GM19468 (cell line): ENCODE results near the gene UPK3A.

Experiments
- ATAC-seq: cut with Tn5 transposase; IDR thresholded peaks from one replicate; pipeline ENCODE4 v1.9.1; 2021; ENCODE audit warnings: mild to moderate bottlenecking, moderate library complexity, moderate number of reproducible peaks; ENCODE audit not compliant: unreplicated experiment; ENCODE audit errors: extremely low read depth

The UPK3A gene

GRCh38 chr22:45284705-45285262, at the start of gene UPK3A:
Gene UPK3A, plus strand, starts transcription at chr22:45284949. Its CDS starts 65 bp downstream, at chr22:45285014.
- no peak for ATAC-seq

GRCh38 chr22:45235101-45235777, 49.5 kb upstream of the UPK3A start:
- ATAC-seq = no peak

GRCh38 chr22:45235851-45236342, 48.9 kb upstream of the UPK3A start:
- no peak for ATAC-seq

DNA sequence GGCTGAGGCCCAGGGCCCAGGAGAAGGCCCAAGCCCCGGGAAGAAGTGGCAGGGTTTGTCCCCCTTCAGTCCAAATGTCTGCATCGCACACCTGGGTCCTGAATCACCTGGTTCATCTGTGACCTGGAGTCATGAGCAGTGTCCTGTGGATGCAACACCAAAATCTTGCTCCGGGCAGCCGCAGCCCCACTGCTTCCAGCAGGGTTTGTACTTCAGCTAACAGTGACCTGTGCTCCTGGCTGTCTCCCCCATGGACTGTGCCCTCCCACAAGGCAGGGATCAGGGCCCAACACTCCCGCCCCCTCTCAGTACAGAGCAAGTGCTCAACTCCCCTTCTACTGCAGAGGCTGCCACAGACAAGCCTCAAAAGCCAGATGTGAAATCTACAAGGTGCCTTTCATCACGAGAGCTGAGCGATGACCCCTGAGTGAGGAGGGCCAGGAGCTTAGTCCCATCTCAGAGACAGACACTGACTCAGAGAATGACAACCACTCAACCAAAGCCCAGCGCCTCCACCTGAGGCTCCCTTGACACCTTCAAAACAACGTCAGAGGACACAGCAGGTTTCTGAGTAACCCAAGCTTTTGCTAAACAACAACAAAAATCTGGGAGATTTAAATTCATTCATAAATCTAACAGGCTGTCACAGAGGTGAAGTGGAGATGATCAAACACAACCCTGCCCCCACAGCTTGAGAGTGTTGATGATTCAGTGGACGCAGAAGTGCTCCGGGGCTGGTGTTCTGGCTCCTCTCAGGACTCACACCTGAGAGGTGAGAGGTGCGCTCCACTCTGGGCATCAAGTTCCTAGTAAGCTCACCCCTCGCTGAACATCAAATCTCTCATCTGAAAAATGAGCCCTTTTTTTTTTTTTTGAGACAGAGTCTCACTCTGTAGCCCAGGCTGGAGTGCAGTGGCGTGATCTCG, 47.4 kb upstream of the UPK3A start:
- no peak for ATAC-seq

GRCh38 chr22:45238076-45238956, 46.4 kb upstream of the UPK3A start:
- ATAC-seq = no peak

DNA sequence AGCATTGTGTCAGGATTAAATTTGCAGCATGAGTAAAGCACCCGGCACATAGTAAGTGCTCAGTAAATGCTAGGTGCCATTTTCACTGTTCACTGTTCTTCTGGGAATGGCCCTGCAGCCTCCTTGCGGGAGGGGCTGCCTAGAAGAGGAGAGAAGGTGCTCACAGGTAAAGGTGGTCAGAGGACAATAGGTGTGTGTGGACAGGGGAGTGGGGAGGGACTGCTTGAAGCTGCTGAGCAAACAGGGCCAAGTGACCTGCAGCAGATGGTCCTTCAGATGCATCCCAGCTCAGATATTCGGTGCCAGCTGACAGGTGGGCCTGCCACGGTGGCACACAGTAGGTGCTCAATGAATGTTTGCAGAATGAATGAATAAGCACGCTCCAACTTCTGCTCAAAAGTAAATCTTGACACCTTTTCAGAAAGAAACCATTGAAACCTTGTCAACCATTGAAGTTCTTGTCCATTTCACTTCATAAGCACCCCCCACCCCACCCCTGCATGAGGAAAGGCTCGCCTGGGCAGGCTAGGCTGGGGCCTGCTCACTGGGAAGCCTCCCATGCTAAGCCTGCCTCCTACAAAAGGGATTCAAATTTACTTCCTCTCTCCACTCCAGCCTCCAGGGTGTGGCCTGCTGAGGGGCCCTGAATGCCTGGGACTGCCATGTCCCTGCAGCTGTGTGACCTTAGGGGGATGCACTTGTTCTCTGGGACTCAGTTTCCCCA, 45.6 kb upstream of the UPK3A start:
- ATAC-seq = no peak

DNA sequence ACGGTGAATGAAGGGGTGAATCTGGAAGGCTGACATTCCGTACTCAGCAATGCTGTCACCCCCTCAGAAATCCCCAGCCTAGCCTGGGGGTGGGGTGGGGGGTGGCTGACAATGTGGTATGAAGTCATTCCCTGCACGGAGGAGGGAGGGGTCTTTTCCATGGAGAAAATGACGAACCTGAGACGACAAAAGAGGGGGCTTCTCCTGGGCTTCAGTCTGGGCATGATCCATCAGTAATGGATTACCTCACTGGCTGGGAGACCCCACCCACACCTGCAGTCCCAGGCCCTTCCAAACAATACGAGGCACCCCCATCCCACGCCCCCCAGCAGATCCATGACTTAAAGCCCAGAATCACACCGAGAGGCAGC, 45.1 kb upstream of the UPK3A start:
- ATAC-seq = no peak

DNA sequence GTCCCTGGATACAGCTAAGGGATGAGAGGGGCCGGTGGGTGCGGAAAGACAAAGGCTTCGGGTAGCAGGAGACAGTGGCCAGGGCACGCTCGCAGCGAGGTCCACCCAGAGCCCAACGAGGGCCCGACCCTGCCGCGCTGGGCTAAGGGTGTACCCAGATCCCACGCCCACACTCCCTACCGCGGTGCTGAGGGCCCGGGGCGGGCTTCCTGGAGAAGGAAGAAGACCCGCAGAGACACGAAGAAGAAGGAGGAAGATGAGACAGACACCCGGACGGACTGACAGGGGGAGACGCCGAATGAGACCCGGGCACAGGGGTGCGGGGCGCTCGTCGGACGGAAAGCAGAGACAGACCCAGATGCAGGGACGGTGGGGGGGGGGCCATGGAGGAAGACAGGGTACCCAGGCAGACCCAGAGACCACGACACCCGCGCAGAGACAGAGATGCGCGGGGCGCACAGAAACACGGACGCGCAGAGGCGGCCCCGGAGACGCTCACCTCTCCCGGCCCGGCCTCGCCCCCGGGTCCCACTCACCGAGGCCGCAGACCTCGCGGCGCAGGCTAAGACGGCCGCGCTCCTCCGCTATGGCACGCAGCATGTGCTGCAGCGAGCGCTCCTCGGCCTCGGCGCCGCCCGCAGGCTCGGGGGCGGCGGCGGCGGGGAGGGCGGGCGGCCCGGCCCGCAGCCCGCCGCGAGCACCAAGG, 44.5 kb upstream of the UPK3A start:
- no peak for ATAC-seq

DNA sequence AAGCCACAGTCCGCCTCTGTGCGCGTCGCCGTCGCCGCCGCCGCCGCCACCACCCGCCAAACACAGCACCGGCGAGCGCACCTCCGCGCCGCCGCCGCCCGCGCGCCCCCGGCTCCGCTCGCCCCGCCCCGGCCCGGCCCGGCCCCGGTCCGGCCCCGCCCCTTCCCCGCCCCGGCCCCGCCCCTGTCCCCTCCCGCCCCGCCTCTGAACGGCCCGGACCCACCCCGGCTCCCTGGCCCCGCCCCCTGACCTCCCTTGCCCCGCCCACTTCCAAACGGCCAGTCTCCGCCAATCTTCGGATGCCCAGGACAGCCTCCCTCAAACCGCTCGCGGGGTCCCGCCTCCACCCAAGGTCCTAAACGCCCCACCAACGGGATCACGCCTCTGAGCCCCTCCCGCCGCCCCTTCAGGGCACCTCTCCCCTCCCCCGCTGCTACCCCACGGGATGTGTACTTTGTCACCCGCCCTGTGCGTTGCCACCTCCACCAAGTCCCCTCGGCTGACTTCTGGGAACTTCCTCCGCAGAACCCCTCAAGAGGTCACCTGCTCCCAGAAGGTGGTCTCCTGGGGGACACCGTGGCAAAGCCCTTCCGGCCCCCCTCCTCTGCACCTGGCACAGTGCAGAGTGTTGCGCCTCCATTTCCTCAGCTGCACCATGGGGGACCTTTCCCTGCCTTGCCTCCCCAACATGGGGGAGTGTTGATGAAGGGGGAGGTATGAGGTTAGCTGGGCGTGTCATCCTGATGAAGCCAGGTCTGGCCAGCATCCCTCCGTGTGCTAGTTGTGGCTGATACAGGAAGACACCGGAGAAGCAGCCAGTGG, 43.7 kb upstream of the UPK3A start, which contains the start of gene KIAA0930:
KIAA0930 (minus strand) TSS at position 85 of the 822 bp plus-strand sequence. CDS start 191 bp downstream, outside the sequence.
- no peak for ATAC-seq

DNA sequence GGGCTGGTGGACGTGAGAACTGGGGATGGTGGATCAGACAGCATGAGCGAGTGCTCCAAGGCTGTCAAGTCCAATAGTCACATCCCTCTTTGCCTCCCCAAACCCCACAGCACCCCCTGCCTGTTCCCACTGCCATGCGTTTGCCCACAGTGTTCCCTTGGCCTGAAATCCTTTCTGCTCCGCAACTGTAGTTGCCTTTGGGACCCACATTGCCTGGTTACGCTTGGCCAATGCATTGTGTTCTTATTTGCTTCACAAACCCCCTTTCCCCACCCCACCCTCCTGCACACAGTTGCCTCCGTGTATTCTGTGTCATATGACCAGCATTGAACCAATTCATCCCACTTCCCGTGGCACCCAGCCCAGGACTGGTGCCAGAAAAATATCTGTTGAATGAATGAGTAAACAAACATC, 42.0 kb upstream of the UPK3A start:
- ATAC-seq = no peak

DNA sequence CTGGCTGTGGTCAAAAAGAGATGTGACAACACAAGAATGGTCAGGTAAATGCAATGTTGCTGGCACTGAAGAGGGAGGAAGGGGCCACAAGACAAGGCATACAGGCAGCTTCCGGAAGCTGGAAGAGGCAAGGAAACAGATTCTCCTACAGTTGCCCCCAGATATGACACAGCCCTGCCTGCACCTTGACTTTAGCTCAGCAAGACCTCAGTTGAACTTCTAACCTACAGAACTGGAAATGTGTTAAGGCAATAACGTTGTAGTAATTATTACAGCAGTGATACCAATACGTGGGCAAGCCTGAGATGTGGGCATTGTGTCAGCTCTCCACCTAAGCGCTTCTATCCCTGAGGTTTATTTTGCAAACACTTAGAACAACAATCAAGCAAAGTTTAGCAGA, 39.8 kb upstream of the UPK3A start:
- no peak for ATAC-seq

DNA sequence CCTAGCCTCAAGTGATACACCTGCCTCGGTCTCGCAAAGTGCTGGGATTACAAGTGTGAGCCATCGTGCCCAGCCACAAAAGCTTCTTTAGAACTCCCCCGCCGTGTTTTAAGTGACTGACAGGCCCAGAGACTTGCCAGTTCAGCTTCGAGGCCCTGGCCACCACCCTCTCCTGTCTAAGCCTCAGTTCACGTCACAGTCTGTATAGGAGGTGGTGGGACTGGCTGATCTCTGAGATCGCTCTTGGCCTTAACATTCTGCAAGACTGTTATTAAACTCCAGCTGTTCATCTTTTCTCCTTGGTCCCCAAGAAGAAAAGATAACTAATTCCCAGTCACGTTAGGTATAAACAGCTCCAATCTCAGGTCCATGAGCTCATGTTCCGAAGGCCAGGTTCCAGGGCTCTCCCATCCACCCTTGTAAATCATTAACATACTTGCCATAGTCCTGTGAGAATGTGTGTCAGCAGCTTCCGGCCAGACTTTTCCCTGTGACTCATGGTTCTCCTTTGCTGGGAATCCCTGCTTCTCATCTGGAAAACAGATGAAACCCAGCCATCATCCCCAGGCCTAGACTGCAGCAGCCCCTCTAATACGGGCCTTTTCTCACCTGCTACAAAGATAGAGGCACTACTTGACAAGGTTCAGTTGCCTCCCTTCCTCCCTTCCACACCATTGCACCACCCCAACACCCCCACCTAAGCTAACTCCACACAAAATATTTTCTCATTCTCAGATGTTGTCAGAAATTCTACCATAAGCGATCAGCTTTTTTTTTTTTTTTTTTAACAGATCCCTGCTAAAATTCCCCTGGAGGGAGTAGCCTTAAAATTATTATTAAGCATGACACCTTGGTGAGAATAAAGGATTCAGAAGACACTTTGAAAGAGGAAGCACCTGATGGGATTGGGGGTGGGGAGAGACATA, 38.4 kb upstream of the UPK3A start:
- ATAC-seq = no peak

DNA sequence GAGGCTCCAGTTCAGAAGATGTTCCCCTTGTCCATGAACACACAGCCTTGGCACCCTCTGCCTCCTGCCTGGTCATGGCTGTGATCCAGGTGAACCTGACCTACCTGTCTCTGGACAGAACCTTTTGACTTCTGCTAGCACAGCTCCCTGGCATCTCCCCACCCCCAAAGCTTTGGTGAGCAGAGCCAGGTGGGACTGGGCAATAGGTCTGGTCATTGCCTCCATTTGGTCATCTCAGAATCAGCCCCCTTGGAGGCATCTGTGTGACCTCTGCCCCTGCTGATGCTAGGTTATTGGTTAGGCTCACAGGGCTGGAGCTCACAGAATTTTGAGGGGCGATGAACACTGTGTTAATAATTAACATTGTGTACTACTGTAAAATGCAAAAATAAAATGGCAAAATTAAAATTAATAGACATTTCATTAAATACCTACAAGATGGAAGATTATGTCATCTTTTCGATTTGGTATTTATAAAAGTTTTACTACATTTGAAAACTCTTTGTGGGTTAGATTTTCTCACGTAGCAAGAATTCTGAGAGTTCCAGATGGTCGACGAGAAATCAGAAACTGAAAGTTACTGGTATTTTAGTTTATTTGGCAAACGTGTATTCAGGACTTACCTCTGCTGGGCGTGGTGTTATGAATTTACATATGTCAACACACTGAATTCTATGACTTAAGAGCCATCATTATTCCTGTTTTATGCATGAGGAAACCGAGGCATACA, 35.8 kb upstream of the UPK3A start:
- ATAC-seq = peak; percentile 54

DNA sequence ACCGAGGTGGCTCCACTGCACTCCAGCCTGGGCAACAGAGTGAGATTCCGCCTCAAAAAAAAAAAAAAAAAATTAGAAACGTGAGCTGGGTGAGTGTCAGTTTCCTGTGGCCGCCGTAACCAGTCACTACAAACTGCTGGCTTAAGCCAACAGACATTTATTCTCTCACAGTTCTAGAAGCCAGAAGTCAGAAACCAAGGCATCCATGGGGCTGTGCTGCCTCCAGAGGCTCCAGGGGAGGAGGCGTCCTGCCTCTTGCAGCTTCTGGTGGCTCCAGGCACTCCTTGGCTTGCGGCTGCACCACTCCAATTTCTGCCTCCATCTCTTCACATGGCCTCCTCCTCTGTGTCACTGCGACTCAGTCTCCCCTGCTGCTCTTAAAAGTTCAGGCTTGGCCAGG, 32.9 kb upstream of the UPK3A start:
- ATAC-seq = no peak

GRCh38 chr22:45253039-45253641, 31.6 kb upstream of the UPK3A start:
- ATAC-seq = no peak

- no peak for ATAC-seq
Measured at GRCh38 chr22:45254388-45254787, 30.4 kb upstream of the UPK3A start.
